OCI-LY3 (cell line): ENCODE data around the gene NLGN2.

Experiments used
- EZH2phosphoT487 ChIP-seq: fragments of 200-600 bp; shearing (Covaris generic); IDR thresholded peaks from 2 replicates; pipeline ENCODE4 v1.6.1; 2018; ENCODE audit warnings: antibody characterized with exemption, mixed run types, low read depth
- TF ChIP-seq, protein P1 (sequence below): fragments of 200-600, 300-600 bp; sonication (generic); IDR thresholded peaks from 2 replicates; pipeline ENCODE4 v1.5.1; 2014; ENCODE audit warnings: antibody characterized with exemption, low read length, low read depth

DNA sequence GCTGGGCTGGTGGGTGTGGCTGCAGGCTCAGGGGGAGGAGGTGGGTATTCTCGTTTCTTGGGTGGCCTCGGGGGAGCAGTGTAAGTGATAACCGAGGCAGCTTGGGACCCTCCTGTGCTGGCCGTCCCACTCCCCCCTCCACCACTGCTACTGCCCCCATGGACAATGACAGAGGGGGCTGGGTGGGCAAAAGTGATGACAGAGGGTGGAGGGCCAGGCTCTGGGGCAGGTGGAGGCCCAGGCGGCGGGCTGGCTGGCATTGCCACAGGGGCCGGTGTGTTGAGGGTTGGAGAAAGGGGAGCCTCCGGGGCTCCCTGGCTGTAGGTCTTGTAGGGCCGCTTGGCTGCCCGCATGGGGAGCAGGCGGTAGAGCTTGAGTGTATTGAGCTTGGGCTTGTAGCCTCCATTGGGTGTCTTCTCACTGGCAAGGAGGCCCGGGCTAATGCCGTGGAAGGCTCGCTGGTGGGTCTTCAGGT, 55.8 kb downstream of the NLGN2 start:
- TF ChIP-seq, protein P1, sequence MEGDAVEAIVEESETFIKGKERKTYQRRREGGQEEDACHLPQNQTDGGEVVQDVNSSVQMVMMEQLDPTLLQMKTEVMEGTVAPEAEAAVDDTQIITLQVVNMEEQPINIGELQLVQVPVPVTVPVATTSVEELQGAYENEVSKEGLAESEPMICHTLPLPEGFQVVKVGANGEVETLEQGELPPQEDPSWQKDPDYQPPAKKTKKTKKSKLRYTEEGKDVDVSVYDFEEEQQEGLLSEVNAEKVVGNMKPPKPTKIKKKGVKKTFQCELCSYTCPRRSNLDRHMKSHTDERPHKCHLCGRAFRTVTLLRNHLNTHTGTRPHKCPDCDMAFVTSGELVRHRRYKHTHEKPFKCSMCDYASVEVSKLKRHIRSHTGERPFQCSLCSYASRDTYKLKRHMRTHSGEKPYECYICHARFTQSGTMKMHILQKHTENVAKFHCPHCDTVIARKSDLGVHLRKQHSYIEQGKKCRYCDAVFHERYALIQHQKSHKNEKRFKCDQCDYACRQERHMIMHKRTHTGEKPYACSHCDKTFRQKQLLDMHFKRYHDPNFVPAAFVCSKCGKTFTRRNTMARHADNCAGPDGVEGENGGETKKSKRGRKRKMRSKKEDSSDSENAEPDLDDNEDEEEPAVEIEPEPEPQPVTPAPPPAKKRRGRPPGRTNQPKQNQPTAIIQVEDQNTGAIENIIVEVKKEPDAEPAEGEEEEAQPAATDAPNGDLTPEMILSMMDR = no peak
- TF ChIP-seq EZH2phosphoT487 = no peak
